Renal pelvis (tissue), 4 donors: ENCODE measurements around the gene LRMDA. TPM values are rescaled to one million over a fixed set of nuclear protein-coding genes. Genes with fewer than 3 reads are reported as not detected.

Experiments
- DNase-seq: peaks from one replicate; pipeline ENCODE4 v3.0.0-alpha.2; 2013
- polyA plus RNA-seq, 3 donors: library from polyadenylated mRNA; unstranded; fragments of 120-200 nt; gene quantifications; one replicate each; pipeline ENCODE4 v1.2.1, GENCODE V29; 2013; ENCODE audit not compliant: insufficient read length in 3 of 3

LRMDA gene
- polyA plus RNA-seq, 3 donors = 16.3 to 24.7 (median 22.1) TPM

- no peak for DNase-seq
Measured at GRCh38 chr10:75814014-75814413, 382.6 kb downstream of the LRMDA start.

- DNase-seq = no peak
Measured at GRCh38 chr10:75815066-75815465, 383.6 kb downstream of the LRMDA start.

- no peak for DNase-seq
Measured at GRCh38 chr10:75817198-75817597, 385.8 kb downstream of the LRMDA start.

- no peak for DNase-seq
Measured at GRCh38 chr10:75818552-75818951, 387.1 kb downstream of the LRMDA start.

GRCh38 chr10:75825235-75825634 is 393.8 kb downstream of the LRMDA start:
- peak; percentile 66 for DNase-seq

- DNase-seq = no peak
Measured at GRCh38 chr10:75825661-75826060, 394.2 kb downstream of the LRMDA start.

- DNase-seq = no peak
Measured at GRCh38 chr10:75826846-75827245, 395.4 kb downstream of the LRMDA start.

GRCh38 chr10:75827587-75828021 is 396.2 kb downstream of the LRMDA start:
- DNase-seq = no peak

GRCh38 chr10:75828413-75828812 is 397.0 kb downstream of the LRMDA start:
- DNase-seq = no peak

- no peak for DNase-seq
Measured at GRCh38 chr10:75836064-75836463, 404.6 kb downstream of the LRMDA start.

- DNase-seq = no peak
Measured at GRCh38 chr10:75838486-75838885, 407.1 kb downstream of the LRMDA start.

- DNase-seq = peak; percentile 24
Measured at GRCh38 chr10:75839020-75839419, 407.6 kb downstream of the LRMDA start.

- no peak for DNase-seq
Measured at GRCh38 chr10:75841266-75841665, 409.8 kb downstream of the LRMDA start.

GRCh38 chr10:75845176-75845947 is 413.9 kb downstream of the LRMDA start:
- DNase-seq = no peak

GRCh38 chr10:75847477-75847876 is 416.1 kb downstream of the LRMDA start:
- DNase-seq = no peak

- DNase-seq = no peak
Measured at GRCh38 chr10:75851580-75852345, 420.3 kb downstream of the LRMDA start.

GRCh38 chr10:75852851-75853484 is 421.5 kb downstream of the LRMDA start:
- no peak for DNase-seq

- no peak for DNase-seq
Measured at GRCh38 chr10:75857269-75857846, 425.9 kb downstream of the LRMDA start.

- DNase-seq = no peak
Measured at GRCh38 chr10:75857896-75858295, 426.5 kb downstream of the LRMDA start.

GRCh38 chr10:75858339-75858738 is 426.9 kb downstream of the LRMDA start:
- DNase-seq = no peak

- no peak for DNase-seq
Measured at GRCh38 chr10:75859141-75859540, 427.7 kb downstream of the LRMDA start.

GRCh38 chr10:75860009-75860408 is 428.6 kb downstream of the LRMDA start:
- no peak for DNase-seq
